GM19043 (cell line): Measurements from ENCODE around the gene LRRC4C.
"Not testable (repeated sequence)": the region's sequence is repeated elsewhere in the genome, so short reads cannot be mapped to it uniquely, and the experiment has no call there.

Experiments
- ATAC-seq: cut with Tn5 transposase; IDR thresholded peaks from one replicate; pipeline ENCODE4 v1.9.1; 2021; ENCODE audit warnings: low read depth; ENCODE audit not compliant: unreplicated experiment

LRRC4C gene

DNA sequence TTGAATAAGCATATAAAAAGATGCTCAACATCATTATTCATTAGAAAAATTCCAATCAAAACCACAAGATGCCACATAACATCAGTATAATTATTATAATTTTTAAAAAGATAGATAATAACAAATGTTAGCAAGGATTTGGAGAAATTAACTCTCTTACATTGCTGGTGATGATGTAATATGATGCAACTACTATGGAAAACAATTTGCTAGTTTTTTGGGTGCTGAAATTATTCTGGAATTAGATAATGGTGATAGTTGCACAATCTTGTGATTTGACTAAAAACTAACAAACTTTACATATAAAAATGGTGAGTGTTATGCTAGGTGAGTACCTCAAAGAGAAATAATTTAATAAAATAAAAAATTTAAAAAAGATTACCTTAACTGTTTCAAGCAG lies 412.2 kb downstream of the LRRC4C start:
- no peak for ATAC-seq

GRCh38 chr11:41045266-41045665 lies 414.2 kb downstream of the LRRC4C start:
- no peak for ATAC-seq

DNA sequence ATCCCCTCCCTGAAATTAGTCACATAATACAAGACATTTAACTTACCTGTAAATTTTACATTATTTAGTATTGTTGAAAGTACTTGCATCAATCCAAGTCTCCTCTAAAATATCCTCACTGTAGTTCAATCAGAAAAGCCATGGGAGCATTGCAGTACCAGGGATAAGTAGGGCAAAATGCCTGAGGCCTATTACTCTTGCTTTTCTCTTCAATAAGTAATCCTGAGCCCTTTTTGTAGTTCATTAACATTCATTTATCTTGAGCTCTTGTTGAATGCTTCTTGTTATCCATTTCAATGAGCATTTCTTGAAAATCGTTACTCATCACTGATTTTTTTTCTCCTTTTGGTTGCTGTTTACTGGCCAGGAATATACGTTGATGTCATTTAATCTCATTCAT lies 414.7 kb downstream of the LRRC4C start:
- no peak for ATAC-seq

DNA sequence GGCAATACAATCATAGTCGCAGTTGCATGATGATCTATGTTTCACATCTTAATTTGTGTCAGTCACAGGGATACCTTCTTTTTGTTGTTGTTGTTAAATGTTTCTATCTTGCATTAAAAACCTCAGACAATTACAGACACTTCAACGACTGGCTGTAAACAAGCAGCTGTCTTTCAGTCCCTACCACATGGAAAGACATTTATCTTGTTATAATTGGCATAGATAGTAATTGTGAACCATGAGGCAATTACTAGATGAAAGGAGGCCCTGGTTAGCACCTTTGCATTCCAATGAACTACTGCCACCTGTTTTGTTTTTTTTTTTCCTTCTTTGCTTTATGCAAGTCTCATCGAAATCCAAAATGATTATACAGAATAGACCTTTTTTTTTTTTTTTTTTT lies 416.8 kb downstream of the LRRC4C start:
- ATAC-seq = no peak

GRCh38 chr11:41040474-41040873 lies 419.0 kb downstream of the LRRC4C start:
- ATAC-seq = no peak

- ATAC-seq = no peak
These were observed 419.9 kb downstream of the LRRC4C start for GRCh38 chr11:41039592-41039991.

GRCh38 chr11:41031551-41032060 lies 427.8 kb downstream of the LRRC4C start:
- ATAC-seq = no peak

- no peak for ATAC-seq
These were observed 439.2 kb downstream of the LRRC4C start for GRCh38 chr11:41020259-41020658.

DNA sequence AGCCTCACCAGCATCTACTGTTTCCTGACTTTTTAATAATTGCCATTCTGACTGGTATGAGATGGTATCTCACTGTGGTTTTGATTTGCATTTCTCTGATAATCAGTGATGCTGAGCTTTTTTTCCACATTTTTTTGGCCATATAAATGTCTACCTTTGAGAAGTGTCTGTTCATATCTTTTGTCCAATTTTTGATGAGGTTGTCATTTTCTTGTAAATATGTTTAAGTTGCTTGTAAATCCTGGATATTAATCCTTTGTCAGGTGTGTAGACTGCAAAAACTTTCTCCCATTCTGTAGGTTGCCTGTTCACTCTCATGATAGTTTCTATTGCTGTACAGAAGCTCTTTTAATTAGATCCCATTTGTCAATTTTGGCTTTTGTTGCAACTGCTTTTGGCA lies 439.8 kb downstream of the LRRC4C start:
- not testable (repeated sequence) for ATAC-seq

DNA sequence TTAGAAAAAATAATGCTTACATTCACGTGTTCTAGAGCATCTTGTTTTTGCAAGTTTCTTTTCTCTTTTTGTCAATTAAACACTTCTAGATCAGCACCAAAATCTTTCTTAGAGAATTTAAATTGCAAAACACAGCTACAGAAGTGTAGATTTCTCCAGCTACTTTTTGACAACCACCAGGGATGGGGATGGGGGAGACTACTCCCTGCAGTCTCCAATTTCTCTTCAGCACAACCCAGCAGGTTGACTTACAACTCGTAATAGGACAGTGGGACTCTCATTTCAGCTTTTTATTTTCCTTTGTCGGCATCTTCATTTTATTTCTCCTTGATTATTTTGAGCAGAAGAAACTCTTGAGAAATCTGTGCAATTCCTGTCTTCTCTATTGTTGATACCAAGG lies 441.2 kb downstream of the LRRC4C start:
- no peak for ATAC-seq

GRCh38 chr11:41010361-41011050 lies 448.9 kb downstream of the LRRC4C start:
- no peak for ATAC-seq

- no peak for ATAC-seq
These were observed 453.5 kb downstream of the LRRC4C start for GRCh38 chr11:41005986-41006385.

DNA sequence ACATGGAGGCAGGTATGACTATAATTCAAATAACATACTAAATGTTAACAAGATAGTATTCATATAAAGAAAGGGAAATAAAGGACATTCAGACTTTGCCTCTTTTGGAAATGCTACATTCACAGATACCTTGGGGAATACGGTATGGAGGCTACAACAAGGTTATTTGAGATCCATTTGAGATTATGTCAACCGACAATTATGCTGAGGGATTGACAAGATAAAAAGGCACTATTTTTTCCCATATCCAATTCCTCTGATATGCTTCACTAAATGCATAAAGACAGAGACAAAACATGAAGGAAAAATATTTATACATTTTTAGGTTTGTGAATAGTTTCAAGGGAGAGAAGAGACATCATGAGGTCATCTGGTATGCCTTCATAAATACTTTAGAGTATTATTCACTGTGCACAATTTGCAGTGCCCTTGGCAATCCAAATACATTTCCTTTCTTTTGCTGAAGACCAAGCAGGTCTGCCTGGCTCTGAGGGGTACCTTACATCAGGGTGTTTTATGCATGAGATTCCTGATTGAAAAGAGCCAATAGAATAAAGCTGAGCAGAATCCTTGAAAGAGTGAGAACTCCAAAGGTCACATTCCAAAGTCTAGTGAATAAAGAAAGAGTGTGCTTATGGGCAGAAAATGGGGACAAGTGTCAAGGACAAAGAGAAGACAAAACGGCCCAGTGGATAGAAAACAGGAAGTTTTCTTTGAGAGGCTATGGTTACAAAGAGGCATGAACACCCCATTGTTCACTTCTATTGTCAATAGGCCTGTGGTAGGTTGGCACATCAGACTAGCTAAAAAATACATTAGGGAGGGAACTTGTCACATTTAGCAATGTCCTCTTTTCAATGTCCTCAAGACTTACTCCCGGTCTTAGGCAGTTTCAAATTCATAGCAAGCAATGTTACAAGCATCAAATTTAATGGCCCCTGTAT lies 455.8 kb downstream of the LRRC4C start:
- no peak for ATAC-seq

GRCh38 chr11:40998920-40999319 lies 460.5 kb downstream of the LRRC4C start:
- ATAC-seq = no peak

DNA sequence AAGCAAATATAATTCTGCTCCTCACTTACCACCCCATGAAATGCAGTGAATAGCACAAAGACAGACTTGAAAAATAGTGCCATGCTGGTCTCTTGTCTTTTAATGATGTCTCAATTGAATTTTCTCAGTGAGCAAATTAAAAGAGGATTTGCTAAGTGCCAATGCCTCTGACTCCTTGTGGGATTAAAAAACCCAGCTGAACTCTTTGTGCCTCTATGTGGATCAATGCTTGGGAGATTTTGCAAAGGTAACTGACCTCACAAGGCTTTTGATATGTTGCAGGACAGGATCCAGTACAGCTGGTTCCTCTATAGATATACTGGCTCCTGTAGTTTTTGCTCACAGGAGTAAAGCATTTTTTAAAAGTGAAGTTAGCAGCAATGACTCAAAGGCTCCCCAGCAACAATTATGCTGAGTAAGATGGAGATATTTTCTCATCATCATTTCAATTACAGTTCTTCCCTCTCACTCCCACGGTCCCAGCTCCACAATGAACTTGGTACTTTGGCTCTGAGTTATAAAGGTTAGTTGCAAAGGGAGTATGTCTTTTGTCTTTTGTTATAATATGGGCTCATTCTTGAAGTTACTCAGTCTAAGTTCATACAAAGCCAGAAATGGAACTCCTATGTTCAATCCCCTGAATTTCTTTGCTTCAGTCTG lies 471.5 kb downstream of the LRRC4C start:
- ATAC-seq = no peak

- ATAC-seq = no peak
These were observed 473.1 kb downstream of the LRRC4C start for GRCh38 chr11:40986320-40986719.

DNA sequence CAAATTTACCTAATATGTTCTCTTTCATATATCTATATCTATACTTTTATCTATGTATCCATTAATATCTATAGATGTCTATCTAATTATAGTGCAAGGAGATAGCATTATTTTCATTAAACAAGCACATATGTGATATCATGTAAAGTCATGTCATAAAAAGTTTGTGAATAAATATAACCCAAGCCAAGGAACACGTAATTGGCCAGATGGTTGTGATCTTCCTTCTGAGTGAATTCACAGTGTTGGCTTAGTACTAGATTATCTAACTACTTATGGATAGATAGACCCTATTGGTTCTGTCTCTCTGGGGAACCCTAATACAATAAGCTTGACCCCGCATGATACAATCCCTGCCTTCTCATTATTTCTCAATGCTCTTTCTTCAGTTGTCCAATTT lies 484.4 kb downstream of the LRRC4C start:
- ATAC-seq = no peak

DNA sequence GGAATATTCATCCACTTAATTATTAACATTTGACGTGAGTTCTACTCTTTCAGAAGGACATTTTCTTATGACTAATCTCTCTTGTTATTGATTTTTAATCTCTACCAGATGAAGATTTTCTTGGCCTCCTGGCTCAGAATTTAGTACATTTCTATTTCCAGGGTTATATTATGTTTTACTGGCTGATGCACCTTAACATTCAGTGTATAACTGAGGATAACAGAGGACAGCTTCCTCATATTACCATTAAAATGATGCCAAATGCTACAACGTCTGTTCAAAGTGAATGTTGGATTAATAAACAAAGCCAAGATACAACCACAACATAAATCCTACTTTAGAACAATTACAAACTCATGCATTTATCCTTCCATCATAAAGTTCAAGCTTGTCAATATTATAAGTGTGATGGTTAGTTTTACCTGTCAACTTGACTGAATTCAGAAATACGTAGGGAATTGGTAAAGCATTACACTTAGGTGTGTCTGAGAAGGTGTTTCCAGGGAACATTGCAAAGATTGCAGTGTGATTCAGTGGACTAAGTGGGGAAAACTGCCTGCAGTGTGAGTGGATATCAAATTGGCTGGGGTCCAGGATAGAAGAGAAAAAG lies 485.2 kb downstream of the LRRC4C start:
- no peak for ATAC-seq

- no peak for ATAC-seq
These were observed 500.7 kb downstream of the LRRC4C start for GRCh38 chr11:40958707-40959106.

GRCh38 chr11:40952479-40952878 lies 507.0 kb downstream of the LRRC4C start:
- ATAC-seq = no peak

DNA sequence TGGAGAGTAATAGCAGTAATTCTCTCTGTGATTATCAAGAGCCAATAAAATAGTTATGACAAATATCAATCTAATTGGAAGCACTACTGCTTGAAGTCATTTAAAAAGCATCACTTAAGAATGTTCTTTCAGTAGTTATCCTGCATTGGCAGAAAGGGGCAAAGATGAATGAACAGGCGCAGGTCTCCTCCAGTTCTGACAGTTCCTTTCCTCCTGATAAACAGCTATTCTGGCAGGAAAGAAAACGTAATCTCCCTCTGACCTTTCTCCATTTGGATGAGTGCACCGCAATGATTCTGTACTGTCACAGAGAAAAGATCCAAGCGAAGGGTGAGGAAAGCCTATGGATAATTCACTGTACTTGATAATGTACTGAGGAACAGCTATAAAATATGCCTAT lies 521.5 kb downstream of the LRRC4C start:
- ATAC-seq = no peak
